Activated naive CD4-positive, alpha-beta T cell treated with anti-CD3 and anti-CD28 coated beads, Interleukin-2, amount 10 ng/mL, durations not matched to agents 7 days and 5 days (primary cell): Measurements from ENCODE around the gene GRID1.

Source experiments
- CTCF ChIA-PET: fragments of 350-600 bp; sonication (Branson Sonifier 250); formaldehyde crosslinking; loops from one replicate; lab custom pipeline; 2021; ENCODE audit warnings: antibody characterized with exemption; lab: Charles Lee
- DNase-seq: peaks from one replicate; pipeline ENCODE4 v3.0.0-alpha.2; 2020
- H3K27ac Mint-ChIP-seq: one replicate; pipeline ENCODE4 v1.8.0; 2021; ENCODE audit warnings: mild to moderate bottlenecking, moderate library complexity, mixed read lengths
- H3K27me3 Mint-ChIP-seq: one replicate; pipeline ENCODE4 v1.8.0; 2021; ENCODE audit warnings: mild to moderate bottlenecking, mixed read lengths
- H3K36me3 Mint-ChIP-seq: one replicate; pipeline ENCODE4 v1.8.0; 2021; ENCODE audit warnings: mixed read lengths
- H3K4me1 Mint-ChIP-seq: one replicate; pipeline ENCODE4 v1.8.0; 2021; ENCODE audit warnings: mixed read lengths
- H3K4me3 Mint-ChIP-seq: one replicate; pipeline ENCODE4 v1.8.0; 2021; ENCODE audit warnings: mild to moderate bottlenecking, moderate library complexity, mixed read lengths
- H3K9me3 Mint-ChIP-seq: one replicate; pipeline ENCODE4 v1.8.0; 2021; ENCODE audit warnings: mixed read lengths

Gene GRID1

DNA sequence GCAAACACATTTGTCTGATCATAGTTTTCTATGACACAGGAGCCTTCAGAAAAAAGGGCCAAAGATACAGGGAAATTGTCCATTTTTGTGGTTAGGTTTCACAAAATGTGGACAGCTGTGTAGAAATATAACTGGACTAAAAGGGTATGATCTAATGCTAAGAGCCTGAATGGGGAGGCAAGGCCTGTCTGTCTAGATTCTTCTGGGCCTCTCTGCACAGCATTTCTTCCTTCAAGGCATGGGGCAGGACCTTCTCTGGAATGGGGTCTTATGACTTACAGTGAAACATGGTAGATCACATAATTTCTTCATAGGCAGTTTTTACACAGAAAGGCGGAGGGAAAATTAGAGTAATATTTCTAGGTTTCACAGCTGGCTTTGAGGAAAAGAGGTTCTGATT lies 795.7 kb downstream of the GRID1 start:
- H3K27me3 Mint-ChIP-seq = peaks cover 7% of the 10 kb centered on the region
- H3K9me3 Mint-ChIP-seq = no peaks in the 10 kb centered on the region
- CTCF ChIA-PET = no interaction called here
- H3K4me3 Mint-ChIP-seq = no peak overlapping the region
- H3K36me3 Mint-ChIP-seq = no peaks in the 10 kb centered on the region
- no peaks in the 10 kb centered on the region for H3K4me1 Mint-ChIP-seq
- no peak for DNase-seq
- no peak overlapping the region for H3K27ac Mint-ChIP-seq

DNA sequence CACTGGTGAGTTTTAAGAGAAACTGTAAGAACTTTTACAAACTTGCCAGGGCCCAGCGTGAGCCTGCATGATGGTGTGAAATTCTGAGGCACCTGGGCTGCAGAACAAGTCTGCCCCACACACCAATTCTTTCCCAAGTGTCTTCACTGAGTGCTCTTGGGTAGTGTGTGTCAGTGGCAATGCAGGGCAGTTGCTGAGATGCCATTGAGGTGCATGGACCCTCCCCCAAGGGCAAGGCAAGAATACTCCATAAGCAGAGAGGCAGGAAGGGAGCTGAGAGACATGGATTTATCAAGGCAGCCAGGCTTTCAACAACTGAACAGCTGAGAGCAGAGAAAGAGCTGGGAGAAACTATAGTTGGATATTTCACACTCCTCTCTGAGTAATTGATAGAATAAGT lies 801.2 kb downstream of the GRID1 start:
- Mint-ChIP-seq H3K36me3 (no peaks in the 10 kb centered on the region), H3K27ac (no peak overlapping the region), H3K9me3 (no peaks in the 10 kb centered on the region), H3K4me3 (no peak overlapping the region), H3K4me1 (no peaks in the 10 kb centered on the region), H3K27me3 (peaks cover 10% of the 10 kb centered on the region)
- CTCF ChIA-PET = no interaction called here
- no peak for DNase-seq

DNA sequence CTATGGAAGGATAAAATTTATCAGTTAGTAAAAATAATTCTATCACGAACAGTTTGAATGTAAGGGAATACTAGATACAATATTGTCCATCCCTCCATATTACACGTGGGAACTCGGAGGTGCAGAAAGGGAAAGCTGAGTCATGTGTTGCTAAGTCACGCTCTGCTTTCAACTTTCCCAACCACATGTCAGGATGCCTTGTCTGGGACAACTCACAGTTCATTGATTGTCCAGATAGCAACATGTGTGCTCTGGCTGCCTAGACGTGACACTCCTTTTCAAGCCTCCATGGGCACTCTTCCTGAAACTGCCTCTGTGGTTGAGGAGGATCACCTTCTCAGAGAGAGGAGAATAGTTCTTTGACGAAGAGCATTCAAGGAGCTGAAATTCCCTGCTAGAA lies 808.1 kb downstream of the GRID1 start:
- Mint-ChIP-seq H3K9me3 (no peaks in the 10 kb centered on the region), H3K27ac (no peak overlapping the region), H3K4me3 (no peak overlapping the region), H3K36me3 (no peaks in the 10 kb centered on the region), H3K4me1 (no peaks in the 10 kb centered on the region), H3K27me3 (peaks cover 4% of the 10 kb centered on the region)
- CTCF ChIA-PET = no interaction called here
- DNase-seq = no peak

DNA sequence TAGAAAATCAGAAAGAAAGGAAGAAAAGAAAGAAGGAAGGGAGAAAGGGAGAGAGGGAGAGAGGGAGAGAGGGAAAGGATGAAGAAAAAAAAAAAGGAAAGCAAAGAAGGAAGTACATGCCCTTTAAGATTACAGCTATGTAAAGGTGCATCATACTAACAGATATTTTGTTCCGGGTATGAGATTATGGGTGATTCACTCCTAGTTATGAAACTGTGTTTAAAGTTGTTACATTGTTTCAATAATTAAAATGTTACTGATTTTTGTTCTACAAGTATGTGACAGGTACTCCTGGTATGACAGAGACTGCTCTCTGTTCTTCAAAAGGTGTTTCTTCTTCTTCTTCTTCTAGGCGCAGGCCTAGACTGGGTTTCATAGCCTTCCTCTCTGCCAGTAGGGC lies 808.9 kb downstream of the GRID1 start:
- Mint-ChIP-seq H3K27me3 (peaks cover 2% of the 10 kb centered on the region), H3K4me1 (no peaks in the 10 kb centered on the region), H3K27ac (no peak overlapping the region), H3K4me3 (no peak overlapping the region), H3K9me3 (no peaks in the 10 kb centered on the region), H3K36me3 (no peaks in the 10 kb centered on the region)
- DNase-seq = no peak
- CTCF ChIA-PET = no interaction called here

DNA sequence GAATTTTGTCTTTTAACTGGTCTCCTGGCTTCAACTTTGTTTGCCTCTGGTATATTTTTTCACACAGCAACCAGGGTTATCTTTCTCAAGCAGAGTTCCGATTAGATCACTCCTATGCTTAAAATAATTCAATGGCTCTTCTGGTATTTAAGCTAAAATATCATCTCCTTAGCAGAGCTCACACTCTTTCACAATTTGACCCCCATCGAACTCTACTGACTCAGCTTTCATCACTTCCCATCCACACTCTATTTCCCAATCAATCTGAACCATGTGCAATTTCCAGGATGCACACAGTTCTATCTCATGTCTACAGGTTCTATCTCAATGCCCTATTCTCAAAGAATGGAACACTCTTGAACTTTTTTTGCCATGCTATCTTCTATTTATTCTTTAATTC lies 809.5 kb downstream of the GRID1 start:
- CTCF ChIA-PET = no interaction called here
- DNase-seq = no peak
- H3K36me3 Mint-ChIP-seq = no peaks in the 10 kb centered on the region
- H3K4me3 Mint-ChIP-seq = no peak overlapping the region
- H3K27me3 Mint-ChIP-seq = no peaks in the 10 kb centered on the region
- no peak overlapping the region for H3K27ac Mint-ChIP-seq
- no peaks in the 10 kb centered on the region for H3K9me3 Mint-ChIP-seq
- no peaks in the 10 kb centered on the region for H3K4me1 Mint-ChIP-seq
